SK-MEL-5 (cell line): Measurements from ENCODE around the gene MISP. TPM values are rescaled to one million over a fixed set of nuclear protein-coding genes. Genes with fewer than 3 reads are reported as not detected.
A peak's percentile ranks its signal among the peaks of the same experiment; 100 is the strongest.

ENCODE experiments used
- DNase-seq: peaks from one replicate; pipeline ENCODE4 v3.0.0-alpha.2; 2016; ENCODE audit warnings: low read depth, low spot score
- in situ Hi-C: cut with HindIII; loops from 2 replicates; pipeline ENCODE4 v1.10.0; 2016; ENCODE audit warnings: low sequenced_read_pairs, high pct_unique_total_duplicates, low pct_unique_long_range_greater_than_20kb
- total RNA-seq: library from RNA; depleted of rRNA; stranded (reverse); fragments of >200 nt; shearing (Covaris generic); gene quantifications from 2 replicates; pipeline ENCODE4 v1.2.3, GENCODE V29; 2014

MISP gene
- total RNA-seq, 1 experiment from 2014 or later = not detected

- DNase-seq = peak; percentile 38
- in situ Hi-C loops = no loop called here
Measured at GRCh38 chr19:799076-799881, 48.4 kb downstream of the MISP start.

DNA sequence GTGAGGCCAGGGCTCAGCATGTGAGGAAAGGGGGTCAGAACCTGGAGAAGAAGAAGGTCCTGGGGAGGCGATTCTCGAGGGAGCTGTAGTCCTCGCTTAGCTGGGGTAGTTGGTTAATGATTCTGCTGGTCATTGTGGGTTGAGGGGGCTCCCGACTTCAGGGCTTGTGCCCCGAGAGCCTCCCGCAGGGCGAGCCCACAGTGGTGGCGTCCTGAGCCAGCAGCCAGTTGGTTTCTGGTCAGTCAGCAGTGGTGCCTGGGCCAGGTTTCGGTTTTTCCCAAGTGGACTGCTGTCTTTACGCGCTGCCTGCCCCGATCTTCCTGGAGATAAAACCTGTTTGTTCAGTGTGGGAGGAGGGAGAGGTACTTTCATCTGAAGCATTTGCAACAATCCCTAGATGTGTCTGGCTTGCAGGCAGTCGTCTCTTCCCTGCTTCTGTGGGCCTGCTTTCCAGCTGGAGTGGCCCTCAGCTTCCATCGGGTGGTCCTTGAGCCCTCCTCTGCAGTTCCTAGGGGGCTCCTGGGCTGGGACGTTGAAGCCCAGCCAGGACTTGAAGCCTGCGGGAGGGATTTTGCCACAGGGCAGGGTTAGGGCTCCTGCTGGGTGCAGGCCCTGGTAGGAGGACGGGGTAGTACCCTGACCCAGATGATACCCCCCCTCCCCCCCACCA is 49.6 kb downstream of the MISP start:
- DNase-seq = no peak

GRCh38 chr19:801030-801860 is 50.3 kb downstream of the MISP start:
- no peak for DNase-seq
- in situ Hi-C loops = no loop called here

More for the DNA sequence above, 49.6 kb downstream of the MISP start:
- in situ Hi-C loops = no loop called here

GRCh38 chr19:801861-802497 is 51.1 kb downstream of the MISP start:
- DNase-seq = no peak
- in situ Hi-C loops = no loop called here

DNA sequence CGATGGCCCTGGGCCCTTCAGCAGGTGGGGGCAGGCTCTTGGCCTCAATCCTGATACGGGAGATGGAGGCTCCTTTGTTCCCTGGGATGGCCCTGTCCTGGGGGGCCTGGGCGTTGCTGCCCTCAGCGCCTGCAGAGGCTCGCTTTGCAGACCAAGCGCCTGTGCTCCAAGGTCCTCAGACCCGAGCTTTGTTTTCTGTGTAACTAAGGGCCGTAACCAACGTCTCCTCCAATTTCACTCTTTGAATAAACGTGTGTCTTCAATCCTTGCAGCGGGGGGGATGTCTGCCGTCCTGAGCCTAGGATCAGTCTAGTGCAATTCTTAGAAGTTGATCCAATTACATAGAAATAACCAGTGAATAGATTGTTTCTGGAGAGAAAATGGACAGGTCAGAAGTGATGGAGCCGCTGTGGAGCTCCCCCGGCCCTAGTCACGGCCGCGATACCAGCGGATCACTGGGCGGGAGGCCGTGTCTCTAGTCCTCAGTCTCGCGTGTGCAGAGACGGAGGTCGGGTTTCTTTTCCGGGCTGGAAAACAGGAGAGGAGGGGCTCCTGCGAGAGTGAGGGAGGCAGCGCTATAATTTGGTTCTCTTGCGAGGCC is 51.7 kb downstream of the MISP start:
- in situ Hi-C loops = no loop called here
- DNase-seq = no peak

DNA sequence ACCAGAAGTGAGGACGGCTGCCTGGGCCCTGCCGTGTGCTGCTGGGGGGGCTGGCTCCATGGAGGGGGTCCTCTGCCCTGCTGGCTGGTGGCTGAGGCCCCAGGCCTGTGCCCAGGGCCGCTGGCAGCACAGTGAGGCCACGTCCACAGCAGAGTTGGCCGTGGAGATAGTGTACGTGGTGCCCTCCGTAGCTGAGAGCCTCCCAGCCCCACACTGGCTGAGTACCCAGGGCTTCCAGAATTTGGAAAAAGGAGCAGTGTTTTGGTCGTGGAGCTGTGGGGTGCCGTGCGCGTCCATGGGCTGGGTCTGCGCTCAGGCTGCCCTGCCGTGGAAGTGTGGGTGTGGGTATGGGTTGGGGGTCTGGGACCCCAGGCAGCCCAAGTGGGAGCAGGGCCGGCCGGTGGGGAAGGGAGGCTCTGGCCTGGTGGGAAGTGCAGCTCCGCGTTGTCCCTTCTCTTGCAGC is 52.2 kb downstream of the MISP start:
- DNase-seq = no peak
- in situ Hi-C loops = no loop called here

DNA sequence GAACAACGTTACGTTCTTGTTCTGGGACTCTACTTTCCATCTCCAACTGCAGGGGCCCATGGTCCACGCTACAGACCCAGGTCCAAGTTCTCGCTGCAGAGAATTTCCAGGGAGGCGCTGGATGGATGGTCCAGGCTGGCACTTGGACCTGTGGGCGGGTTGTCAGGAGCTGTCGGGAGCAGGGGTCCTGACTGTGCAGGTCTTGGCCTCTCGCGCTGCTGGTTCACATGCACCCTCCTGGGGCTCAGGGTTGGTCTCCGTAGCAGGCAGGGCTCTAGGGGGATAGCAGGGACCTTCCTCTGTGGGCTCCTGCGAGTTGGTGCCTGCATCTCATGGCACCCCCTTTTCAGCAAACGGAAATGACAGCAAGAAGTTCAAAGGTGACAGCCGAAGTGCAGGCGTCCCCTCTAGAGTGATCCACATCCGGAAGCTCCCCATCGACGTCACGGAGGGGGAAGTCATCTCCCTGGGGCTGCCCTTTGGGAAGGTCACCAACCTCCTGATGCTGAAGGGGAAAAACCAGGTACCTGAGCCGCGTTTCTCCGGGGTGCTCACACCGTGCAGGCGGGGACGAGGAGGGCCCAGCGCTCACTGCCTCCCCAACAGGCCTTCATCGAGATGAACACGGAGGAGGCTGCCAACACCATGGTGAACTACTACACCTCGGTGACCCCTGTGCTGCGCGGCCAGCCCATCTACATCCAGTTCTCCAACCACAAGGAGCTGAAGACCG is 52.9 kb downstream of the MISP start:
- DNase-seq = no peak
- in situ Hi-C loops = no loop called here

DNA sequence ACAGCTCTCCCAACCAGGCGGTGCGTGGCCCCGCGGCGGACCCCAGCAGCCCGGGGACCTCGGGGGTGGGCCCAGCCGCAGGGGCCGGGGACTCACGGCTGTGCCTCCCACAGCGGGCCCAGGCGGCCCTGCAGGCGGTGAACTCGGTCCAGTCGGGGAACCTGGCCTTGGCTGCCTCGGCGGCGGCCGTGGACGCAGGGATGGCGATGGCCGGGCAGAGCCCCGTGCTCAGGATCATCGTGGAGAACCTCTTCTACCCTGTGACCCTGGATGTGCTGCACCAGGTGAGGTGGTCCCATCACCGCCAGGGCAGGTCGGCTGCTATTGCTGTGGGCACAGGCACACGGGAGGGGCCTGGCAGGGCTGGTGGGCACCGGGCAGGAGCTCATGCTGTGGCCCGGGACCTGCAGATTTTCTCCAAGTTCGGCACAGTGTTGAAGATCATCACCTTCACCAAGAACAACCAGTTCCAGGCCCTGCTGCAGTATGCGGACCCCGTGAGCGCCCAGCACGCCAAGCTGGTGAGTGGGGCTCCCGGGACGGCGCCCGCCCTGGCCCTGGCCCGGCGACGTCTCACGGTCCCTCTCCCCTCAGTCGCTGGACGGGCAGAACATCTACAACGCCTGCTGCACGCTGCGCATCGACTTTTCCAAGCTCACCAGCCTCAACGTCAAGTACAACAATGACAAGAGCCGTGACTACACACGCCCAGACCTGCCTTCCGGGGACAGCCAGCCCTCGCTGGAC is 53.7 kb downstream of the MISP start:
- no peak for DNase-seq

GRCh38 chr19:805166-805551 is 54.2 kb downstream of the MISP start:
- in situ Hi-C loops = no loop called here
- no peak for DNase-seq

More for the DNA sequence above, 53.7 kb downstream of the MISP start:
- in situ Hi-C loops = no loop called here

DNA sequence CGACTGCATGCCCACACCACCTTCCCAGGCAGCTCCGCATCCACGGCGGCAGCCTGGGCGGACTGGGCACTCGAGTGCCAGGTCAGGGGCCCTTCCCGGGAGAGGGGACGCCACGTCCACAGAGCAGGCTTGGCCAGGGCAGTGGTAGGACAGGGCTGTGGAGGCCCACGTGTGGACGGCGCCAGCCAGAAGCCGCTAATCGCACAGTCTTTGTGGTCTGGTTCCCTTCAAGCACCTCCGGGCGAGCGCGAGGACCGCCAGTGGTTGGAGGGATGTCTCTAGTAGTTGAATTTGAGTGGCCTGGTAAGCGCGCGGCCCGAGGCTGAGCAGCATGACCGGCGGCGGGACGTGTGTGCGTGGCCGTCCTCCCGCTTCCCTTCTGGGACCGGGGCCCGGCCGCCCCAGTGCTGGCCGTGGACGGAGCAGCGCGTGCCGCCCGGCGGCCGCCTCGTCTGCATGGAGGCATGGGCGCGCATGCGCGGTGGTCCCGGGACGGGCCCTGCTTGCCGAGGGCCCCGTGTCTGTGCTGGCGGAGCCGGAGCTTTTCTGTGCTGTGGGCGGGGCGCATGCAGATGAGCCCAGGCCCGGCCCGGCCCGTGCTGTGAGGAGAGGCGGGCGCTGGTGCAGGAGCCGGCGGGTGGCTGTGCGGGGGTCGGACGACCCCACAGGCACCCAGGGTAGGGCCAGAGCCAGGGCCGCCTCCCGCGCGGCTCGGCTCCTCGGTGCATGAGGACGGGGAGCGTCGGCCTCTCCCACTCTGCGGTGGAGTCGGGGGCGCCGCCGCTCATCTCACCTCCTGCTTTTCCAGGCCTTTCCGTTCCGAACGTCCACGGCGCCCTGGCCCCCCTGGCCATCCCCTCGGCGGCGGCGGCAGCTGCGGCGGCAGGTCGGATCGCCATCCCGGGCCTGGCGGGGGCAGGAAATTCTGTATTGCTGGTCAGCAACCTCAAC is 55.0 kb downstream of the MISP start:
- in situ Hi-C loops = no loop called here
- DNase-seq = no peak

GRCh38 chr19:806815-807421 is 56.0 kb downstream of the MISP start:
- DNase-seq = no peak
- in situ Hi-C loops = no loop called here

DNA sequence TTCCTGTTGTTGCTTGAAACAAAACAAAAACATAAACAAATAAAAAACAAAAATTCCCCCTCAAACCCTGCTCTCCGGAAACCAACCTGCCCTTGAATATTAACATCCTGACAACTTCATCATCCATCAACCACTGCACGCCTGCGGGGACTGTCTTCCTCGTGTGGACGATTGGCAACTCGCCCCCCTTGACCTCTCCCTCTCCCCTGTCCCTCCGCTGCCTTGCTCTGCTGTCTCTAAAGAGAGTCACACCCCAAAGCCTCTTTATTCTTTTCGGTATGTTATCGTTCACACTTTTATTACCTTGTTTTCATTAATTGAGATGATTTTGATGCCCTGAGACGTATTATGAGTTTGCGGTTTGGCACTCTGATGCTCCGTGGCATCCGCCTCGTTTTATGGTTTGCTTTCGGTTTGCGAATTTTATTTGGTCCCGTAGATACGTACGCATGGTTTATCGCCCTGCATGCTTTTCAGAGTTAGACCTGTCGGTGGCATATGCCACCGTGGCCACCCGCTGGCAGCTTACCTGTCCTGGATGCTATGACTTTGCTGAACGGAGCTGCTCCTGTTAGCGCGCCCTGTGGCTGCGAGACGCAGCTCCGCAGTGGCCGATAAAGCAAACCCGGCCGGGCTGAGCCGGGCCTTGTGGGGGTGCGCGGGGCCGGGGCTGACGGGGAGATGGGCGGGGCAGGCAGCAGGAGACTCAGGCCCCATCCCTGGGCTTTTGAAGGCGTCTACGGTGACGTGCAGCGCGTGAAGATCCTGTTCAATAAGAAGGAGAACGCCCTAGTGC is 56.9 kb downstream of the MISP start:
- no peak for DNase-seq
- in situ Hi-C loops = no loop called here

- no peak for DNase-seq
- in situ Hi-C loops = no loop called here
Measured at GRCh38 chr19:808423-808775, 57.5 kb downstream of the MISP start.
